Tibial artery (tissue), 4 donors: Measurements from ENCODE around the gene PSPH.

Source experiments
- DNase-seq, 2 donors: peaks; one replicate each; pipeline ENCODE4 v3.0.0-alpha.2; 2019
- H3K27ac ChIP-seq, 2 donors: fragments of 200-600 bp; sonication (generic) in 1 of 2; 1 replicate in 1 of 2; 2 replicates in 1 of 2; pipeline ENCODE4 v1.5.1; 2018 to 2019; ENCODE audit warnings: mild to moderate bottlenecking in 1 of 2
- H3K27me3 ChIP-seq, 2 donors: fragments of 200-600 bp; sonication (generic) in 1 of 2; one replicate each; pipeline versions ENCODE4 v1.5.1 to v1.6.0; 2016 to 2019
- H3K36me3 ChIP-seq, 3 donors: fragments of 200-600 bp; sonication (generic) in 2 of 3; one replicate each; pipeline ENCODE4 v1.5.1; 2016 to 2019; ENCODE audit warnings: mild to moderate bottlenecking in 2 of 3
- H3K4me1 ChIP-seq, 4 donors: fragments of 200-600 bp; sonication (generic) in 2 of 4; 1 replicate in 3 of 4; 2 replicates in 1 of 4; pipeline ENCODE4 v1.5.1; 2016 to 2019
- H3K4me3 ChIP-seq, 2 donors: fragments of 200-600 bp; sonication (generic) in 1 of 2; 1 replicate in 1 of 2; 2 replicates in 1 of 2; pipeline ENCODE4 v1.5.1; 2018 to 2019; ENCODE audit warnings: mild to moderate bottlenecking in 2 of 2
- H3K9me3 ChIP-seq, 3 donors: fragments of 200-600 bp; sonication (generic) in 1 of 3; one replicate each; pipeline ENCODE4 v1.5.1; 2016 to 2019
- intact Hi-C: fragments of 100-400 bp; cut with DNase I; formaldehyde crosslinking; loops from one replicate; pipeline ENCODE4 v1.15.0; 2023; ENCODE audit warnings: low total_unique reads
- TF ChIP-seq, protein P1 (sequence below), 2 experiments: fragments of 200-600 bp in 1 of 2; fragments of 450-650 bp in 1 of 2; IDR thresholded peaks; one replicate each; pipeline ENCODE4 v1.5.1; 2017 to 2019; ENCODE audit warnings: antibody characterized with exemption in 2 of 2, mild to moderate bottlenecking in 1 of 2, moderate library complexity in 1 of 2

The PSPH gene

DNA sequence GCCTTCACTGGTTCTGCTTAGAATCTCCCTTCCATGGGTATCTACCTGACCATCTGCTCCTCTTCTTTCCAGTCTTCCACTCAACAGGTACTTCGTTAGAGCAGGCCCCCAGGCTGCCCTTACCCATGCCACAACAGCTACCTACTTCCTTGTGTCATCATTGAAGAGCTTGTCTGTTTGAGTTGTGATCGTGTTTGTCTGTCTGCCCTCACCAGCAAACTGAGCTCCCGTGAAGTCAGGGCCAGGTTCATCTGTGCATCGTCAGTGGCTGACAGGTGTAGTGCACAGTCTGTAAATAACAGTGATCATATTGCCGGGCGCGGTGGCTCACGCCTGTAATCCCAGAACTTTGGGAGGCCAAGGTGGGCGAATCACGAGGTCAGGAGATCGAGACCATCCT, 81.9 kb downstream of the PSPH start:
- no peaks in the 10 kb centered on the region for H3K27me3 ChIP-seq
- H3K4me1 ChIP-seq = peaks cover 0 to 22% (median 13%) of the 10 kb centered on the region in 4 donors
- peaks cover 0 to 24% (median 0%) of the 10 kb centered on the region in 3 donors for H3K36me3 ChIP-seq
- no peak overlapping the region for H3K4me3 ChIP-seq
- no peak for DNase-seq
- H3K27ac ChIP-seq = no peak overlapping the region
- intact Hi-C loops = loop anchor here (10.0 kb wide), 1 partner anchor 85 kb away; the partner anchor contains the start of gene ZNF713
- H3K9me3 ChIP-seq = no peaks in the 10 kb centered on the region
- TF ChIP-seq, protein P1, sequence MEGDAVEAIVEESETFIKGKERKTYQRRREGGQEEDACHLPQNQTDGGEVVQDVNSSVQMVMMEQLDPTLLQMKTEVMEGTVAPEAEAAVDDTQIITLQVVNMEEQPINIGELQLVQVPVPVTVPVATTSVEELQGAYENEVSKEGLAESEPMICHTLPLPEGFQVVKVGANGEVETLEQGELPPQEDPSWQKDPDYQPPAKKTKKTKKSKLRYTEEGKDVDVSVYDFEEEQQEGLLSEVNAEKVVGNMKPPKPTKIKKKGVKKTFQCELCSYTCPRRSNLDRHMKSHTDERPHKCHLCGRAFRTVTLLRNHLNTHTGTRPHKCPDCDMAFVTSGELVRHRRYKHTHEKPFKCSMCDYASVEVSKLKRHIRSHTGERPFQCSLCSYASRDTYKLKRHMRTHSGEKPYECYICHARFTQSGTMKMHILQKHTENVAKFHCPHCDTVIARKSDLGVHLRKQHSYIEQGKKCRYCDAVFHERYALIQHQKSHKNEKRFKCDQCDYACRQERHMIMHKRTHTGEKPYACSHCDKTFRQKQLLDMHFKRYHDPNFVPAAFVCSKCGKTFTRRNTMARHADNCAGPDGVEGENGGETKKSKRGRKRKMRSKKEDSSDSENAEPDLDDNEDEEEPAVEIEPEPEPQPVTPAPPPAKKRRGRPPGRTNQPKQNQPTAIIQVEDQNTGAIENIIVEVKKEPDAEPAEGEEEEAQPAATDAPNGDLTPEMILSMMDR (IDR thresholded peaks at IDR 0.05) = no peak

DNA sequence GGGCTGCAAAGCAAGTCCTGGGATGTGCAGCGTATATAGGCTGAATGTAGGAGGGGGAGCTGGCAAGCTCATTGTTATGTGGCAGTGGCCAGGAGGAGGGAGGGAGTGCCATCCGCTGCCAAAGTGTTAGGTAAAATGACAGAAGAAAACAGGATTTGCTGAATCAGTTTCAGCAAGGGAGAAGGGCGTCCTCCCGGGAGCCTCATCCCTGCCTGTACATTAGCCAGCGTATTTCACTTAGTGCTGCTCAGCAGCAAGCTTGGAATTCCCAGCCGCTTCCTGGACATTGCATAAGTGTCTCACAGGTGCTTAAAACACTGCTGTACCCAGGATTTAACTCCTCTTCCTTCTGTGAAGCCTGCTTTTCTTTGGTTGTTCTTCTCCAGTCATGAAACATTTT, 84.4 kb downstream of the PSPH start:
- TF ChIP-seq, protein P1 (IDR thresholded peaks at IDR 0.05) = no peak
- peaks cover 0 to 29% (median 16%) of the 10 kb centered on the region in 4 donors for H3K4me1 ChIP-seq
- intact Hi-C loops = loop anchor here (10.0 kb wide), 1 partner anchor 82 kb away; the partner anchor contains the start of gene ZNF713
- H3K4me3 ChIP-seq = no peak overlapping the region
- H3K36me3 ChIP-seq = peaks cover 0 to 24% (median 0%) of the 10 kb centered on the region in 3 donors
- no peaks in the 10 kb centered on the region for H3K9me3 ChIP-seq
- no peak for DNase-seq
- H3K27ac ChIP-seq = no peak overlapping the region
- no peaks in the 10 kb centered on the region for H3K27me3 ChIP-seq

DNA sequence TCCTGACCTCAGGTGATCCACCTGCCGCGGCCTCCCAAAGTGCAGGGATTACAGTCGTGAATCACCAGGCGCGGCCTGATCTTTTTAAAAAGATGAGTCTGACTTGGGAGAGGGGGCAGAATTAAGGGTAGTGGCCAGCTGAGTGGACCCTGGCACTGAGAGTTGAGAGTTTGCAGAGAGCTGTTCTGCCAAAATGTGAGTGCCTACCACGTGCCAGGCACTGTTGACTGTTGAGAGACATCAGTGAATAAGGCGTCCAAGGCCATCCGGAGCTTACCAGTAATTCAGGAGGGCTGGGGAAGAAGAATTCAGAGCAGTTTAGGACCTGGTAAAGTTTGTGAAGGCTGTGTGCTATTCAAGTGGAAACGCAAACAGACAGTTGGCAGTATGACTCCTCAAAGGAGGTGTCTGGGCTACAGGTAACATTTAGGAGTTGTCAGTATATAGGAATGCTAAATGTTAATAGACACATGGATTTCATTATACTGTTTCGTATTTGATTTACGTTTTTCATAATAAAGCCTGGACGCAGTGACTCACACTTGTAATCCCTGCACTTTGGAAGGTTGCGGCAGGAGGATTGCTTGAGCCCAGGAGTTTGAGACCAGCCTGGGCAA, 85.3 kb downstream of the PSPH start:
- no peak for DNase-seq
- intact Hi-C loops = loop anchor here (10.0 kb wide), 1 partner anchor 81 kb away; the partner anchor contains the start of gene ZNF713
- no peaks in the 10 kb centered on the region for H3K9me3 ChIP-seq
- peaks cover 0 to 29% (median 16%) of the 10 kb centered on the region in 4 donors for H3K4me1 ChIP-seq
- peak overlapping the region in 1 of 2 donors; percentile 72 for H3K4me3 ChIP-seq
- peaks cover 0 to 24% (median 0%) of the 10 kb centered on the region in 3 donors for H3K36me3 ChIP-seq
- no peaks in the 10 kb centered on the region for H3K27me3 ChIP-seq
- H3K27ac ChIP-seq = peak overlapping the region; percentile 94 to 97
- TF ChIP-seq, protein P1 (IDR thresholded peaks at IDR 0.05) = no peak

DNA sequence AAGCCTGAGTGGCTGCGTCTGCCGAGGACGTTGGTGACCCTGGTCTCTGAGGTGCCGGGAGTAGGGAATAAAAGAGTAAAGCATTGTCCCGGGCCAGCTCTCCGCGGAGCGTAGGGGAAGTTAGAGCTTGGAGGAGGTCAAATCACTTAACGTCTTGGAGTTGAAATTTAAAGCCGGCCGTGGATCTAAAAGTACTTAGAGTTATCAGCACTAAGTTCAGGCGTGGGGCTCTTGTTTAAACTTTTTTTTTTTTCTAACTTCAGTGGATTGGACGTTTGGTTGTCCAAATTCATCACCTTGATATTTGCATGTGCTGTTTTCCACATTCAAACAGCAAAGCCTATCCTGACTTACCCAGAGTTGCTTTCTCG, 86.2 kb downstream of the PSPH start:
- no peak for DNase-seq
- H3K4me1 ChIP-seq = peaks cover 0 to 29% (median 16%) of the 10 kb centered on the region in 4 donors
- peak overlapping the region; percentile 94 to 97 for H3K27ac ChIP-seq
- TF ChIP-seq, protein P1 (IDR thresholded peaks at IDR 0.05) = no peak
- intact Hi-C loops = loop anchor here (10.0 kb wide), 1 partner anchor 80 kb away; the partner anchor contains the start of gene ZNF713
- H3K36me3 ChIP-seq = peaks cover 0 to 23% (median 0%) of the 10 kb centered on the region in 3 donors
- H3K4me3 ChIP-seq = peak overlapping the region; percentile 72 to 88
- no peaks in the 10 kb centered on the region for H3K27me3 ChIP-seq
- H3K9me3 ChIP-seq = no peaks in the 10 kb centered on the region

DNA sequence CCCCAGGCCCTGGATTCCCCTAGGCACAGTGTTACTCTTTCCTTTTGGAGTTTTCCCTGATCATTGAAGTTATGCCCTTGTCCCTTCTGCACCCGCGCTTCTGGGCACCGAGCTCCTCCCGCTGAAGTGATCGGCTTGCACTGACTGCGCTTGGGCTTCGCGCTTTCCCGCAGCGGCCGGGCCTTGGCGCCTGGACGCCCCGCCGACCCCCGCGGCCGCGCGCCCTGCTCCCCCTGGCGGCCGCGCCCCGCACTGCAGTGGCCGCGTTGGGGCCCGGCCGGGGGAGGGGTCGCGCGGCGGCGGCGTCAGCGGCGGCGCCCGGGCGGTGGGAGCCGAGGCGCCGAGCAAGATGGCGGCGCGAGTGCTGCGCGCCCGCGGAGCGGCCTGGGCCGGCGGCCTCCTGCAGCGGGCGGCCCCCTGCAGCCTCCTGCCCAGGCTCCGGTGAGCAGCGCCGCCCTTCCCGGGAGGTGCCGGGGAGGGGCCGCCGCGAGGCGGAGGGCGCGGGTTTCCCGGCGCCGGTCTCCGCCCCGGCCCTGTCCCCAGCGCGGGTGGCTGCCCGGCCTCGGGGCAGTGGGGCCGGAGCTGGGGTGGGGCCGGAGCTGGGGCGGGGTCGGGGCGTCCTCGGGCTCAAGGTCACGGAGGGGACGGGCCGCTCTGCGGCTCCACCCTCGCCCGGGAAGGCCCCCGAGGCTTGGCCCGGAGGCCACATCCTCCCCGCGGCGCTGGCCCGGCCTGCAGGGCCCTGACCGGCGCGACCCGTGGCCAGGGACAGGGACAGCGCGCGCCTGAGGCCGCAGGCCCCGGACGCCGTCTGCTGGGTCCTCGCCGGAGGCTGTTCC, 86.8 kb downstream of the PSPH start, which contains the start of gene NIPSNAP2:
Gene NIPSNAP2 (plus strand): TSS at position 325 of the 839 bp plus-strand sequence. CDS start 25 bp downstream, at position 350.
- Histone ChIP-seq H3K4me3 (peak within 1 kb of the TSS; percentile 72 to 88), H3K4me1 (peaks cover 0 to 29% (median 16%) of the 10 kb centered on the region in 4 donors), H3K27ac (peak within 1 kb of the TSS; percentile 94 to 97), H3K27me3 (no peaks in the 10 kb centered on the region), H3K9me3 (no peaks in the 10 kb centered on the region), H3K36me3 (peaks cover 0 to 20% (median 0%) of the 10 kb centered on the region in 3 donors)
- intact Hi-C loops = loop anchor here (10.0 kb wide), 1 partner anchor 80 kb away; the partner anchor contains the start of gene ZNF713
- TF ChIP-seq, protein P1 (IDR thresholded peaks at IDR 0.05) = peak; percentile 21 to 93
- peak; percentile 51 to 83 for DNase-seq
